Keratinocyte (primary cell): ENCODE results near the gene CDH22. TPM values are rescaled to one million over a fixed set of nuclear protein-coding genes. Genes with fewer than 3 reads are reported as not detected.

Experiments
- DNase-seq: peaks from one replicate; pipeline ENCODE4 v3.0.0-alpha.2; 2011; ENCODE audit warnings: low read depth, missing footprints, low spot score
- FAIRE-seq: peaks from 2 replicates; lab custom pipeline; 2011; peaks lifted over from hg19 to GRCh38; lab: Jason Lieb, UNC
- H2AFZ ChIP-seq: 2 replicates; pipeline ENCODE4 v1.6.0; 2012; ENCODE audit warnings: low read length, control low read depth, inconsistent platforms; ENCODE audit not compliant: control insufficient read depth
- H3K27ac ChIP-seq: 2 replicates; pipeline ENCODE4 v1.5.1; 2011; ENCODE audit warnings: low read length; ENCODE audit not compliant: control insufficient read depth, insufficient read depth
- H3K27me3 ChIP-seq: 3 replicates; pipeline ENCODE4 v1.6.0; 2011; ENCODE audit warnings: low read length; ENCODE audit not compliant: control insufficient read depth, insufficient read depth; ENCODE audit errors: extremely low read depth
- H3K36me3 ChIP-seq, 2 experiments: 2 replicates in 1 of 2; 3 replicates in 1 of 2; pipeline ENCODE4 v1.5.1; 2011; ENCODE audit warnings: low read length in 2 of 2, mild to moderate bottlenecking in 1 of 2; ENCODE audit not compliant: control insufficient read depth in 2 of 2, insufficient read depth in 2 of 2; ENCODE audit errors: extremely low read depth in 1 of 2
- H3K4me1 ChIP-seq: 3 replicates; pipeline ENCODE4 v1.5.1; 2011; ENCODE audit warnings: low read length; ENCODE audit not compliant: control insufficient read depth, insufficient read depth; ENCODE audit errors: extremely low read depth
- H3K4me2 ChIP-seq: 3 replicates; pipeline ENCODE4 v1.6.0; 2011; ENCODE audit warnings: low read depth, low read length; ENCODE audit not compliant: control insufficient read depth, insufficient read depth; ENCODE audit errors: extremely low read depth
- H3K4me3 ChIP-seq, 3 experiments: fragments of 200-600 bp in 1 of 3; sonication (generic) in 1 of 3; 2 replicates in 2 of 3; 3 replicates in 1 of 3; pipeline ENCODE4 v1.5.1; 2011 to 2016; ENCODE audit warnings: low read length in 3 of 3, mild to moderate bottlenecking in 3 of 3, control low read depth in 2 of 3, inconsistent platforms in 1 of 3, low read depth in 1 of 3, mixed read lengths in 1 of 3, mixed run types in 1 of 3, moderate library complexity in 1 of 3; ENCODE audit not compliant: control insufficient read depth in 2 of 3, insufficient read depth in 2 of 3; ENCODE audit errors: extremely low read depth in 1 of 3
- H3K79me2 ChIP-seq: 2 replicates; pipeline ENCODE4 v1.6.0; 2012; ENCODE audit warnings: low read length; ENCODE audit not compliant: control insufficient read depth, insufficient read depth
- H3K9ac ChIP-seq: 3 replicates; pipeline ENCODE4 v1.6.0; 2011; ENCODE audit warnings: low read length; ENCODE audit not compliant: control insufficient read depth, insufficient read depth; ENCODE audit errors: extremely low read depth
- H3K9me1 ChIP-seq: 3 replicates; pipeline ENCODE4 v1.6.0; 2011; ENCODE audit warnings: low read length; ENCODE audit not compliant: control insufficient read depth, insufficient read depth; ENCODE audit errors: extremely low read depth
- H3K9me3 ChIP-seq: 2 replicates; pipeline ENCODE4 v1.5.1; 2012; ENCODE audit warnings: low read depth, low read length; ENCODE audit not compliant: control insufficient read depth
- H4K20me1 ChIP-seq: 3 replicates; pipeline ENCODE4 v1.6.0; 2011; ENCODE audit warnings: low read length; ENCODE audit not compliant: control insufficient read depth, insufficient read depth; ENCODE audit errors: extremely low read depth
- EZH2 ChIP-seq: IDR thresholded peaks from one replicate; pipeline ENCODE4 v1.6.1; 2012; ENCODE audit warnings: inconsistent platforms, mild to moderate bottlenecking, low read length, moderate library complexity
- dilution Hi-C: fragments of 300-500 bp; cut with MboI; formaldehyde crosslinking; loops from one replicate; pipeline ENCODE4 v1.7.0; 2020; ENCODE audit warnings: low sequenced_read_pairs; ENCODE audit not compliant: extremely low pct_ligation_motif_present
- polyA plus RNA-seq, 5 experiments: library from polyadenylated mRNA; depleted of rRNA in 3 of 5; stranded (reverse) in 3 of 5; stranded (forward) in 1 of 5; unstranded in 1 of 5; fragments of >200 nt; gene quantifications; 1 replicate in 1 of 5; 2 replicates in 3 of 5; 3 replicates in 1 of 5; pipeline versions ENCODE4 v1.2.1 to v1.2.3, GENCODE V29; 2011 to 2012; ENCODE audit warnings: missing spikeins in 2 of 5, low read depth in 1 of 5, low replicate concordance in 1 of 5
- TF ChIP-seq, protein P1 (sequence below), 3 experiments: IDR thresholded peaks in 1 of 3; conservative IDR thresholded peaks in 1 of 3; optimal IDR thresholded peaks in 1 of 3; 2 replicates in 2 of 3; 3 replicates in 1 of 3; pipeline versions ENCODE3 to v1.5.1; 2011; ENCODE audit warnings: low read length in 3 of 3, mild to moderate bottlenecking in 3 of 3, moderate library complexity in 2 of 3, control low read depth in 1 of 3, inconsistent platforms in 1 of 3; ENCODE audit not compliant: insufficient read depth in 2 of 3; ENCODE audit errors: extremely low read depth in 1 of 3

The CDH22 gene
- polyA plus RNA-seq, 1 donor (not counting 4 experiments of a cell fraction or from before 2014, with no cell fraction given), result not detected

- no peaks in the 10 kb centered on the region for H3K36me3 ChIP-seq
- DNase-seq (no peak), FAIRE-seq (no peak)
- H3K4me2 ChIP-seq, result no peak overlapping the region
- no peak overlapping the region for H3K9ac ChIP-seq
- no peak for TF ChIP-seq EZH2
- TF ChIP-seq, protein P1, sequence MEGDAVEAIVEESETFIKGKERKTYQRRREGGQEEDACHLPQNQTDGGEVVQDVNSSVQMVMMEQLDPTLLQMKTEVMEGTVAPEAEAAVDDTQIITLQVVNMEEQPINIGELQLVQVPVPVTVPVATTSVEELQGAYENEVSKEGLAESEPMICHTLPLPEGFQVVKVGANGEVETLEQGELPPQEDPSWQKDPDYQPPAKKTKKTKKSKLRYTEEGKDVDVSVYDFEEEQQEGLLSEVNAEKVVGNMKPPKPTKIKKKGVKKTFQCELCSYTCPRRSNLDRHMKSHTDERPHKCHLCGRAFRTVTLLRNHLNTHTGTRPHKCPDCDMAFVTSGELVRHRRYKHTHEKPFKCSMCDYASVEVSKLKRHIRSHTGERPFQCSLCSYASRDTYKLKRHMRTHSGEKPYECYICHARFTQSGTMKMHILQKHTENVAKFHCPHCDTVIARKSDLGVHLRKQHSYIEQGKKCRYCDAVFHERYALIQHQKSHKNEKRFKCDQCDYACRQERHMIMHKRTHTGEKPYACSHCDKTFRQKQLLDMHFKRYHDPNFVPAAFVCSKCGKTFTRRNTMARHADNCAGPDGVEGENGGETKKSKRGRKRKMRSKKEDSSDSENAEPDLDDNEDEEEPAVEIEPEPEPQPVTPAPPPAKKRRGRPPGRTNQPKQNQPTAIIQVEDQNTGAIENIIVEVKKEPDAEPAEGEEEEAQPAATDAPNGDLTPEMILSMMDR (optimal IDR thresholded peaks at IDR 0.05 in 1 of 3, IDR thresholded peaks at IDR 0.05 in 1 of 3, conservative IDR thresholded peaks at IDR 0.05 in 1 of 3; ENCODE audit: extremely low read depth in 1 of 3, insufficient read depth in 2 of 3, low read length in 3 of 3), result no peak
- no peak overlapping the region for H2AFZ ChIP-seq
- H3K79me2 ChIP-seq, result no peaks in the 10 kb centered on the region
- H3K9me3 ChIP-seq, result no peaks in the 10 kb centered on the region
- no peaks in the 10 kb centered on the region for H3K9me1 ChIP-seq
- no peaks in the 10 kb centered on the region for H3K4me1 ChIP-seq
- no peak overlapping the region for H3K27ac ChIP-seq
- dilution Hi-C loops, result no loop called here
- no peaks in the 10 kb centered on the region for H4K20me1 ChIP-seq
- no peaks in the 10 kb centered on the region for H3K27me3 ChIP-seq
- no peak overlapping the region for H3K4me3 ChIP-seq
Measured at GRCh38 chr20:46230801-46231282, 77.5 kb downstream of the CDH22 start.

DNA sequence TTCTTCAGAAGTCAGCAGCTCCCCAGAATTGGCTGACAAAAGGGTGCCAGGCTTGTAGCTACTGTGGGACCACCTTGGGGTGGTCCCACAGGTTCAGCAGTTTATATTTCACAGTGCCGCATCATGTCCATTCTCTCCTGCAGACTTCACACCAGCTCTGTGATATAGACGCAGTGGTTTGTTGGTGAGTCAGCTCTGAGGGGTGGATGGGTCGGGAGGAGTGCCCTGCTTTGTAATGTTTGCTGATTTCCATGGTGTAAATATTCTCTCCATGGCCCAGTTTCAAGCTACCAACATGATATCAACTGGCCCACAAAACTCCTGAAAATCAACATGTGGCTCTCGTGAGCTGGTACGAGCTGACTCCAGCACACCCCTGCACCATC lies 78.2 kb downstream of the CDH22 start:
- H3K9me1 ChIP-seq, result no peaks in the 10 kb centered on the region
- no peak overlapping the region for H2AFZ ChIP-seq
- DNase-seq (no peak), FAIRE-seq (no peak)
- H3K9ac ChIP-seq, result no peak overlapping the region
- no peak overlapping the region for H3K27ac ChIP-seq
- TF ChIP-seq, protein P1 (optimal IDR thresholded peaks at IDR 0.05 in 1 of 3, IDR thresholded peaks at IDR 0.05 in 1 of 3, conservative IDR thresholded peaks at IDR 0.05 in 1 of 3; ENCODE audit: extremely low read depth in 1 of 3, insufficient read depth in 2 of 3, low read length in 3 of 3), result no peak
- TF ChIP-seq EZH2, result no peak
- no peaks in the 10 kb centered on the region for H3K36me3 ChIP-seq
- H3K4me2 ChIP-seq, result no peak overlapping the region
- H3K4me3 ChIP-seq, result no peak overlapping the region
- H3K27me3 ChIP-seq, result no peaks in the 10 kb centered on the region
- H4K20me1 ChIP-seq, result no peaks in the 10 kb centered on the region
- H3K4me1 ChIP-seq, result no peaks in the 10 kb centered on the region
- H3K79me2 ChIP-seq, result no peaks in the 10 kb centered on the region
- dilution Hi-C loops, result no loop called here
- no peaks in the 10 kb centered on the region for H3K9me3 ChIP-seq
